ENCODE data around the gene INVS. TPM values are rescaled to one million over a fixed set of nuclear protein-coding genes. Genes with fewer than 3 reads are reported as not detected.
"Not testable (repeated sequence)": the region's sequence is repeated elsewhere in the genome, so short reads cannot be mapped to it uniquely, and the experiment has no call there.

The INVS gene
- total RNA-seq, result 1 to 10 TPM; 7.9 to 9.3 TPM
- long read RNA-seq, partial matches to known transcripts, result 1 of 5 reads
- long read RNA-seq, other reads (novel, unspliced or antisense), result 2 of 5 reads

GRCh38 chr9:100098887-100099721, at the start of gene INVS, which contains the start of gene ERP44:
Gene INVS, plus strand, starts transcription at chr9:100099243. Its CDS starts 5,279 bp downstream, at chr9:100104522.
Gene ERP44, minus strand, starts transcription at chr9:100099000. Its CDS starts 160 bp downstream, at chr9:100098840.
- peak; percentile 99 for DNase-seq
- peak; percentile 99 for ATAC-seq
- intact Hi-C loops (cut with DNase I), result no loop called here

- no peak for ATAC-seq
- DNase-seq, result no peak
- intact Hi-C loops (cut with DNase I), result no loop called here
Observed at GRCh38 chr9:100049551-100049950, 49.5 kb upstream of the INVS start.

- DNase-seq (no peak), ATAC-seq (no peak)
- intact Hi-C loops (cut with DNase I), result no loop called here
Observed at GRCh38 chr9:100052375-100052774, 46.7 kb upstream of the INVS start.

GRCh38 chr9:100056561-100056960, 42.5 kb upstream of the INVS start:
- ATAC-seq (no peak), DNase-seq (no peak)
- intact Hi-C loops (cut with DNase I), result no loop called here

- intact Hi-C loops (cut with DNase I), result no loop called here
- ATAC-seq, result no peak
- DNase-seq, result no peak
Observed at GRCh38 chr9:100057624-100058023, 41.4 kb upstream of the INVS start.

GRCh38 chr9:100058699-100059579, 40.1 kb upstream of the INVS start:
- DNase-seq (no peak), ATAC-seq (no peak)
- intact Hi-C loops (cut with DNase I), result no loop called here

- intact Hi-C loops (cut with DNase I); DNase-seq; ATAC-seq: not testable (repeated sequence)
Observed at GRCh38 chr9:100062683-100063082, 36.4 kb upstream of the INVS start.

GRCh38 chr9:100063185-100063584, 35.9 kb upstream of the INVS start:
- intact Hi-C loops (cut with DNase I), result no loop called here
- no peak for DNase-seq
- peak in 1 of 2 donors; percentile 47 for ATAC-seq

GRCh38 chr9:100064872-100065581, 34.0 kb upstream of the INVS start:
- ATAC-seq (peak in 1 of 2 donors; percentile 47), DNase-seq (no peak)
- intact Hi-C loops (cut with DNase I), result no loop called here

- intact Hi-C loops (cut with DNase I), result no loop called here
- DNase-seq (peak; percentile 29), ATAC-seq (peak; percentile 65 to 68)
Observed at GRCh38 chr9:100066539-100066938, 32.5 kb upstream of the INVS start.

GRCh38 chr9:100067990-100068389, 31.1 kb upstream of the INVS start:
- intact Hi-C loops (cut with DNase I); ATAC-seq; DNase-seq: not testable (repeated sequence)

GRCh38 chr9:100069068-100069467, 30.0 kb upstream of the INVS start:
- DNase-seq; intact Hi-C loops (cut with DNase I); ATAC-seq: not testable (repeated sequence)

GRCh38 chr9:100070104-100071041, 28.7 kb upstream of the INVS start:
- intact Hi-C loops (cut with DNase I), result no loop called here
- ATAC-seq, result no peak
- DNase-seq, result no peak

GRCh38 chr9:100071271-100071670, 27.8 kb upstream of the INVS start:
- intact Hi-C loops (cut with DNase I), result no loop called here
- ATAC-seq, result no peak
- no peak for DNase-seq

GRCh38 chr9:100072805-100073204, 26.2 kb upstream of the INVS start:
- intact Hi-C loops (cut with DNase I), result no loop called here
- ATAC-seq (no peak), DNase-seq (no peak)

GRCh38 chr9:100074093-100074492, 24.9 kb upstream of the INVS start:
- DNase-seq, result no peak
- intact Hi-C loops (cut with DNase I), result no loop called here
- ATAC-seq, result peak; percentile 30 to 81

- DNase-seq (no peak), ATAC-seq (no peak)
- intact Hi-C loops (cut with DNase I), result no loop called here
Observed at GRCh38 chr9:100074989-100075388, 24.1 kb upstream of the INVS start.

- DNase-seq; ATAC-seq; intact Hi-C loops (cut with DNase I): not testable (repeated sequence)
Observed at GRCh38 chr9:100076256-100076655, 22.8 kb upstream of the INVS start.
